ELR (cell line): ENCODE measurements around the gene LMAN2.
"Not testable (repeated sequence)": the region's sequence is repeated elsewhere in the genome, so short reads cannot be mapped to it uniquely, and the experiment has no call there.

Source experiments
- DNase-seq: peaks from one replicate; pipeline ENCODE4 v3.0.0-alpha.2; 2015; ENCODE audit warnings: low read depth

LMAN2 gene

GRCh38 chr5:177378884-177379883, 27.7 kb upstream of the LMAN2 start:
- DNase-seq, result peak; percentile 93

GRCh38 chr5:177377851-177378776, 26.6 kb upstream of the LMAN2 start:
- no peak for DNase-seq

- no peak for DNase-seq
Observed at GRCh38 chr5:177376107-177376506, 24.6 kb upstream of the LMAN2 start.

GRCh38 chr5:177375516-177375915, 24.0 kb upstream of the LMAN2 start:
- DNase-seq, result not testable (repeated sequence)

- no peak for DNase-seq
Observed at GRCh38 chr5:177374211-177374610, 22.7 kb upstream of the LMAN2 start.

DNA sequence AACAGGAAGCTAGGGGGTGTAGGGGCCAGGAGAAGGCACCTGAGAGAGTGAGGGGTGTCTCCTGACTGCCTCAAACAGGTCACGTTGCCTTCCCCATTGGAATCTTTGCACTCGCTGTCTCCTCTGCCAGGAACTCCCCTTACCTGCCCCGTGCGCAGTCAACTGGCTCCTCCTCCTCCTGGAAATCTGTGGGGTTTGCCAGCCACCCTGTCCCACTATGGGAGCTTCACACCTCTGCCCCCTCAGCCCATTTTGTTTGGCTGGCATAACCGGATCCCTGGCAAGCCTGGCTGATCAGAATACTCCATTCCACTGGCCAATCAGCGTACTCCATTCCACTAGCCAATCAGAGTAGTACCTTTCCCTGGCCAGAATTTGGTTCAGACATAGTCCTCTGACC, 22.3 kb upstream of the LMAN2 start:
- DNase-seq, result no peak

GRCh38 chr5:177372910-177373309, 21.4 kb upstream of the LMAN2 start:
- DNase-seq, result no peak

GRCh38 chr5:177372034-177372896, 20.8 kb upstream of the LMAN2 start:
- no peak for DNase-seq

- no peak for DNase-seq
Observed at GRCh38 chr5:177371120-177372033, 19.9 kb upstream of the LMAN2 start.

GRCh38 chr5:177370488-177371119, 19.1 kb upstream of the LMAN2 start:
- peak; percentile 80 for DNase-seq

- no peak for DNase-seq
Observed at GRCh38 chr5:177369645-177370440, 18.4 kb upstream of the LMAN2 start.

GRCh38 chr5:177368869-177369644, 17.6 kb upstream of the LMAN2 start:
- peak; percentile 67 for DNase-seq

DNA sequence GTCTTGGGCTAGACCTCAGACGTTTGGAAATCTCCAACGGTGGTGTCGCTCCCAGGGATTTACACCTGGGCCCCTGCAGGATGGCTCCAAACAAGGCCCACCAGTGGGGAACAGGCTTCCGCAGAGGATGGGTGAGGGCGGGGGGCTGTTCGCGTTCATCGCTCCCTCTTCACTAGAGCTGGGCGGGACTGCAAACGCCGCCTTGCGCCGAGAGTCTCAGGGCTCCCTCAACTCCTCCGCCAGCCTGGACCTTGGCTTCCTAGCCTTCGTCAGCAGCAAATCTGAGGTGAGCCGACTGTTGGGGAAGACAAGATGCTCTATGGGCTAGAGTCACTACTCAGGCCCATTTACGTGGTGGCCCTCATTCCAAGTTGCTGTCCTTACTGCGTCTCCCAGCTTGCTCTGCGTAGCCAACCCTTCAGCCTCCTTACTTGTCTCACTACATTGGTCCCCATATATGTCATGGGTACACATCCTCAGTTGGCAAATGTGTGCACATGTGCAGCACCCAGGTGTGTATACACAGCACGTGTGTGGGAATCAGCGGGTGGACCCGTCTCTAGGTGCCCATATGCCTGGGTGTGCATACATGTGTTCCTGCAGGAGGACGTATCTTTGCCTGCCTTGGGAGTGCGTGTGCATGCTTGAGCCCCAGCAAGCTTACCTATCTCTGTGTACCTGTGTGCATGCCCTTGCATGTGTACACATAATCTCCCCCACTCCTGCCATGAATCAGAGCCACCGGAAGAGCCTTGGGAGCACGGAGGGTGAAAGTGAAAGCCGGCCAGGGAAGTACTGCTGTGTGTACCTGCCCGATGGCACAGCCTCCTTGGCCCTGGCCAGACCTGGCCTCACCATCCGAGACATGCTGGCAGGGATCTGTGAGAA, 16.8 kb upstream of the LMAN2 start:
- no peak for DNase-seq

- DNase-seq, result no peak
Observed at GRCh38 chr5:177367323-177367848, 15.9 kb upstream of the LMAN2 start.

DNA sequence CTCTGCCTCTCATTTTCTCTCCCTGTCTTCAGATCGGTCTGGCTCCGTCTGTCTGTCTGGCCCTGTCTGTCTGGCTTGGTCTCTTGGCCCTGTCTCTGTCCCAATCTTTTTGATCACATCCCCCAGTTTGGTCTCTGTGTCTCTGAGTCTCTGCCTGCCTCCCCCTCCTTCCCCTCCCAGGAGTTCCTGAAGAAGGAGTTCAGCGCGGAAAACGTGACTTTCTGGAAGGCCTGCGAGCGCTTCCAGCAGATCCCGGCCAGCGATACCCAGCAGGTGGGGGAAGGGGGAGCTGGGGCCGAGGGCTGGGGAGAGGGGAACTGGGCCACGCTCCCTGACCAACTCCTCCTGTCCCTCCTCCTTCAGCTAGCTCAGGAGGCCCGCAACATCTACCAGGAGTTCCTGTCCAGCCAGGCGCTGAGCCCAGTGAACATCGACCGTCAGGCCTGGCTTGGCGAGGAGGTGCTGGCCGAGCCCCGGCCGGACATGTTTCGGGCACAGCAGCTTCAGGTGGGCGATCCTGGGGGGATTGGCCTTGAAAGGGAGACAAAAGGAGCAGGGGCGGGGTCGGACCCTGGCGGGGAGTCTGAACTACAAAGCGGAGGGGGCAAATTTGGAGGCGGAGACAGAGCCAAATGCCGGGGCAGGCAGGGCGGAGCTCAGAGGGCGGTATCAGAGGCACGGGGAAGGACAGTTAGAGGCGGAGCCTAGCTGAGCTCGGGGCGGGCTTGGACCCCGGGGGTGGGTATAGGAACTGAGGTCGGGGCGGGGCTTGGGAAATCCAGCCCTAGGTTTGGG, 15.3 kb upstream of the LMAN2 start:
- DNase-seq, result peak; percentile 86

DNA sequence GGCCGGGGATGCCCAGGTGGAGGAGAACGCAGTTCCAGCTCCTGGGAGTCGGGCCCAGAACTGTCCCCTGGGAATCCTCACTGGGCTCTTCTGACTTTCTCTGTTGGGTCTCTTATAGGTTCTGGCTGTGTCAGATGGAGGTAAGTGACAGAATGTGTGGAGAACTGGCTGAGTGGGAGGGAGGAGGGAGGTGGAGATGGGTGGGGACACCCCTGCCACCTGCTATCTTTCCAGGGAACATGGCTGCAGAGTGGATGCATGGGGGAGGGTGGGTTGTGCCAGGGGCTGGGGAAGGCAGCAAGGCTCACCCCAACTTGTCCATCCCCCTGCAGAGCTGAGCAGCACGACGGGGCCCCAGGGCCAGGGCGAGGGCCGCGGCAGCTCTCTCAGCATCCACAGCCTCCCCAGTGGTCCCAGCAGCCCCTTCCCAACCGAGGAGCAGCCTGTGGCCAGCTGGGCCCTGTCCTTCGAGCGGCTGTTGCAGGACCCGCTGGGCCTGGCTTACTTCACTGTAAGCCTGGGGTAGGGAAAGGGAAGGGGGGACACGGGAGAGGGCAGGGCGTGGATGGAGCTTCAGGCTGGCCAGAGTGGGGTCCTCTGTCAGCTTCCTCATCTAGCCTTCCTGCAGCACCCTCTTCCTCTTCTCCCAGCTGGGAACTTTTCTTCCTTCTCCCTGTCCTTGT, 14.5 kb upstream of the LMAN2 start:
- no peak for DNase-seq
